Measurements from ENCODE around the gene AP3S2. TPM values are rescaled to one million over a fixed set of nuclear protein-coding genes. Genes with fewer than 3 reads are reported as not detected.

AP3S2 gene
- total and polyA plus RNA-seq, 2 of the 8 experiments (the other 6 are each of a cell fraction or from before 2014, with no cell fraction given): 19.2 to 45.4 TPM

- Histone ChIP-seq H3K23ac (ENCODE audit: insufficient read length) (no peak overlapping the region), H2AFZ (ENCODE audit: low read length) (no peak overlapping the region), H4K91ac (replicated peaks; ENCODE audit: insufficient read length, low read length) (no peak overlapping the region), H3K14ac (ENCODE audit: insufficient read length) (no peak overlapping the region), H3K27ac (ENCODE audit: low read depth, low read length) (no peak overlapping the region), H3K18ac (ENCODE audit: extremely low read depth, low read length) (no peak overlapping the region), H3K36me3 (ENCODE audit: control insufficient read depth in 2 of 4, insufficient read depth in 4 of 4, low read length in 3 of 4) (peaks cover 0 to 14% (median 4%) of the 10 kb centered on the region in 4 experiments; a peak in 3 of 8 replicates), H3K79me2 (ENCODE audit: control insufficient read depth in 1 of 2, insufficient read depth in 2 of 2, low read length in 2 of 2) (no peaks in the 10 kb centered on the region), H4K20me1 (replicated peaks in 1 of 2; ENCODE audit: control insufficient read depth in 1 of 2, insufficient read depth in 2 of 2, low read length in 2 of 2) (no peaks in the 10 kb centered on the region), H3K9me3 (ENCODE audit: insufficient read depth in 2 of 2, low read depth in 1 of 2, low read length in 1 of 2) (peaks cover 0 to 4% of the 10 kb centered on the region in 2 experiments; a peak in 1 of 4 replicates), H3K23me2 (ENCODE audit: low read depth, low read length) (no peaks in the 10 kb centered on the region), H3K79me1 (ENCODE audit: low read depth, low read length) (no peaks in the 10 kb centered on the region), H2AK5ac (ENCODE audit: low read depth, low read length) (no peak overlapping the region), H3K27me3 (replicated peaks in 1 of 4; ENCODE audit: control insufficient read depth in 3 of 4, extremely low read depth in 1 of 4, insufficient read depth in 3 of 4, low read length in 3 of 4) (no peaks in the 10 kb centered on the region), H4K8ac (ENCODE audit: extremely low read depth, insufficient read depth, low read length) (no peak overlapping the region), H4K5ac (ENCODE audit: insufficient read length, low read depth, low read length) (no peak overlapping the region), H3K56ac (replicated peaks; ENCODE audit: insufficient read length, low read depth, low read length) (no peak overlapping the region), H3K9ac (replicated peaks in 1 of 4; ENCODE audit: extremely low read depth in 1 of 4, low read depth in 3 of 4, low read length in 3 of 4) (no peak overlapping the region), H2BK5ac (ENCODE audit: low read depth, low read length) (no peak overlapping the region), H3K4me1 (replicated peaks in 1 of 4; ENCODE audit: control insufficient read depth in 3 of 4, insufficient read depth in 4 of 4, low read length in 3 of 4) (no peaks in the 10 kb centered on the region), H2BK15ac (ENCODE audit: low read length) (no peak overlapping the region), H3K4me3 (ENCODE audit: extremely low read depth in 1 of 4, insufficient read depth in 2 of 4, low read depth in 3 of 4, low read length in 4 of 4) (no peak overlapping the region), H2BK12ac (ENCODE audit: low read depth, low read length) (no peak overlapping the region), H3K4me2 (ENCODE audit: insufficient read depth in 1 of 2, low read depth in 2 of 2, low read length in 2 of 2) (no peak overlapping the region), H2BK20ac (ENCODE audit: low read length) (no peak overlapping the region), H2BK120ac (replicated peaks; ENCODE audit: low read depth, low read length) (no peak overlapping the region), H3K4ac (replicated peaks; ENCODE audit: insufficient read length, low read depth, low read length) (no peak overlapping the region)
- DNase-seq (ENCODE audit: low read depth in 1 of 2, low spot score in 2 of 2): no peak
- CTCF ChIA-PET (ENCODE audit: partially characterized antibody): interaction anchor here (0.6 to 1.4 kb wide), 4 partner anchors 11 to 292 kb away, joined by 3 to 8 read pairs (median 6); no protein-coding TSS in a partner anchor
- no peak for FAIRE-seq
- POLR2A ChIA-PET (ENCODE audit: partially characterized antibody): interaction anchor here (0.8 to 1.0 kb wide), 2 partner anchors 24 to 143 kb away, joined by 3 read pairs; no protein-coding TSS in a partner anchor
- no peak for TF ChIP-seq RXRA (IDR thresholded peaks at IDR 0.05; ENCODE audit: insufficient read depth, low read depth, low read length)
- no peak for TF ChIP-seq USF2 (IDR thresholded peaks at IDR 0.05; ENCODE audit: low read length)
- no peak for TF ChIP-seq TEAD4 (IDR thresholded peaks at IDR 0.05; ENCODE audit: low read depth, low read length)
- TF ChIP-seq PHF8 (conservative IDR thresholded peaks at IDR 0.05; ENCODE audit: low read depth, low read length): no peak
- TF ChIP-seq, protein P1, sequence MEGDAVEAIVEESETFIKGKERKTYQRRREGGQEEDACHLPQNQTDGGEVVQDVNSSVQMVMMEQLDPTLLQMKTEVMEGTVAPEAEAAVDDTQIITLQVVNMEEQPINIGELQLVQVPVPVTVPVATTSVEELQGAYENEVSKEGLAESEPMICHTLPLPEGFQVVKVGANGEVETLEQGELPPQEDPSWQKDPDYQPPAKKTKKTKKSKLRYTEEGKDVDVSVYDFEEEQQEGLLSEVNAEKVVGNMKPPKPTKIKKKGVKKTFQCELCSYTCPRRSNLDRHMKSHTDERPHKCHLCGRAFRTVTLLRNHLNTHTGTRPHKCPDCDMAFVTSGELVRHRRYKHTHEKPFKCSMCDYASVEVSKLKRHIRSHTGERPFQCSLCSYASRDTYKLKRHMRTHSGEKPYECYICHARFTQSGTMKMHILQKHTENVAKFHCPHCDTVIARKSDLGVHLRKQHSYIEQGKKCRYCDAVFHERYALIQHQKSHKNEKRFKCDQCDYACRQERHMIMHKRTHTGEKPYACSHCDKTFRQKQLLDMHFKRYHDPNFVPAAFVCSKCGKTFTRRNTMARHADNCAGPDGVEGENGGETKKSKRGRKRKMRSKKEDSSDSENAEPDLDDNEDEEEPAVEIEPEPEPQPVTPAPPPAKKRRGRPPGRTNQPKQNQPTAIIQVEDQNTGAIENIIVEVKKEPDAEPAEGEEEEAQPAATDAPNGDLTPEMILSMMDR (IDR thresholded peaks at IDR 0.05; ENCODE audit: control extremely low read depth in 1 of 3, insufficient read depth in 1 of 3, low read depth in 1 of 3, low read length in 3 of 3): no peak
- no peak for TF ChIP-seq ASH2L (IDR thresholded peaks at IDR 0.05; ENCODE audit: low read length)
- TF ChIP-seq HDAC6 (IDR thresholded peaks at IDR 0.05; ENCODE audit: low read depth, low read length): no peak
- no peak for TF ChIP-seq CBX5 (IDR thresholded peaks at IDR 0.05; ENCODE audit: low read depth, low read length)
- no peak for TF ChIP-seq SP1 (IDR thresholded peaks at IDR 0.05; ENCODE audit: low read depth, low read length)
- TF ChIP-seq JUN (IDR thresholded peaks at IDR 0.05; ENCODE audit: low read depth, low read length): no peak
- TF ChIP-seq SIX5 (IDR thresholded peaks at IDR 0.05; ENCODE audit: low read depth, low read length): no peak
Observed at GRCh38 chr15:89863918-89864317, 29.9 kb downstream of the AP3S2 start.
